Fibroblast of lung (primary cell): Measurements from ENCODE around the gene IGF2BP2. TPM values are rescaled to one million over a fixed set of nuclear protein-coding genes. Genes with fewer than 3 reads are reported as not detected.

Experiments
- DNase-seq, 2 donors: peaks; one replicate each; pipeline versions ENCODE4 v3.0.0 to v3.0.0-alpha.2; 2010; ENCODE audit warnings: low read depth in 2 of 2
- H2AFZ ChIP-seq: 2 replicates; pipeline ENCODE4 v1.5.1; 2012; ENCODE audit warnings: low read length, control low read depth, inconsistent platforms
- H3K27ac ChIP-seq: 2 replicates; pipeline ENCODE4 v1.5.1; 2011; ENCODE audit warnings: low read length, control low read depth; ENCODE audit not compliant: insufficient read depth
- H3K27me3 ChIP-seq: 2 replicates; pipeline ENCODE4 v1.5.1; 2011; ENCODE audit warnings: mild to moderate bottlenecking, low read length; ENCODE audit not compliant: control insufficient read depth, insufficient read depth
- H3K36me3 ChIP-seq: 2 replicates; pipeline ENCODE4 v1.5.1; 2011; ENCODE audit warnings: low read length; ENCODE audit not compliant: control insufficient read depth, insufficient read depth
- H3K4me1 ChIP-seq: 2 replicates; pipeline ENCODE4 v1.5.1; 2011; ENCODE audit warnings: low read length; ENCODE audit not compliant: control insufficient read depth, insufficient read depth; ENCODE audit errors: extremely low read depth
- H3K4me2 ChIP-seq: 2 replicates; pipeline ENCODE4 v1.5.1; 2011; ENCODE audit warnings: low read length, control low read depth; ENCODE audit not compliant: insufficient read depth; ENCODE audit errors: extremely low read depth
- H3K4me3 ChIP-seq, 4 experiments: fragments of 200-600 bp in 1 of 4; sonication (generic) in 1 of 4; replicated peaks in 1 of 4; 2 replicates each; pipeline ENCODE4 v1.5.1; 2011 to 2016; ENCODE audit warnings: low read length in 4 of 4, low read depth in 3 of 4, mild to moderate bottlenecking in 3 of 4, control low read depth in 2 of 4, inconsistent platforms in 1 of 4, mixed read lengths in 1 of 4; ENCODE audit not compliant: insufficient read depth in 1 of 4; ENCODE audit errors: control extremely low read depth in 1 of 4
- H3K79me2 ChIP-seq: 2 replicates; pipeline ENCODE4 v1.5.1; 2012; ENCODE audit warnings: mild to moderate bottlenecking, low read length, inconsistent platforms; ENCODE audit not compliant: control insufficient read depth, insufficient read depth
- H3K9ac ChIP-seq: 2 replicates; pipeline ENCODE4 v1.5.1; 2011; ENCODE audit warnings: mild to moderate bottlenecking, low read length, control low read depth; ENCODE audit not compliant: insufficient read depth
- H3K9me3 ChIP-seq: 2 replicates; pipeline ENCODE4 v1.5.1; 2012; ENCODE audit warnings: low read depth, low read length; ENCODE audit not compliant: control insufficient read depth, insufficient read depth
- H4K20me1 ChIP-seq: 2 replicates; pipeline ENCODE4 v1.5.1; 2011; ENCODE audit warnings: low read length; ENCODE audit not compliant: control insufficient read depth, insufficient read depth; ENCODE audit errors: extremely low read depth
- CTCF ChIP-seq, 2 donors: IDR thresholded peaks in 1 of 2; conservative IDR thresholded peaks in 1 of 2; 1 replicate in 1 of 2; 2 replicates in 1 of 2; pipeline ENCODE4 v1.5.1; 2011 to 2012; ENCODE audit warnings: low read length in 2 of 2, control low read depth in 1 of 2, inconsistent platforms in 1 of 2, low read depth in 1 of 2, mild to moderate bottlenecking in 1 of 2
- EZH2 ChIP-seq: IDR thresholded peaks from 2 replicates; pipeline ENCODE4 v1.5.1; 2012; ENCODE audit warnings: low read length, control low read depth, mild to moderate bottlenecking; ENCODE audit errors: missing control alignments
- polyA plus RNA-seq, 2 donors: library from polyadenylated mRNA; depleted of rRNA in 1 of 2; stranded (reverse) in 1 of 2; unstranded in 1 of 2; fragments of >200 nt; gene quantifications; 2 replicates each; pipeline ENCODE4 v1.2.1, GENCODE V29; 2011 to 2012; ENCODE audit warnings: missing spikeins in 1 of 2
- total RNA-seq: library from RNA; depleted of rRNA; stranded (reverse); fragments of >200 nt; gene quantifications from 2 replicates; pipeline ENCODE4 v1.2.1, GENCODE V29; 2014

The IGF2BP2 gene
- total and polyA plus RNA-seq, 2 donors (not counting 1 experiment from before 2014, with no cell fraction given): 5.5 to 46.1 TPM

GRCh38 chr3:185718736-185719593, 105.9 kb downstream of the IGF2BP2 start:
- no peak overlapping the region for H3K9ac ChIP-seq
- H3K9me3 ChIP-seq: no peaks in the 10 kb centered on the region
- no peak overlapping the region for H3K4me2 ChIP-seq
- no peak for TF ChIP-seq EZH2
- no peak for TF ChIP-seq CTCF (conservative IDR thresholded peaks at IDR 0.05 in 1 of 2, IDR thresholded peaks at IDR 0.05 in 1 of 2; ENCODE audit: low read depth in 1 of 2, low read length in 2 of 2)
- no peak overlapping the region for H2AFZ ChIP-seq
- H3K27ac ChIP-seq: no peak overlapping the region
- H3K27me3 ChIP-seq: no peaks in the 10 kb centered on the region
- no peaks in the 10 kb centered on the region for H3K36me3 ChIP-seq
- peaks cover 2% of the 10 kb centered on the region for H4K20me1 ChIP-seq
- DNase-seq: no peak
- peaks cover 11% of the 10 kb centered on the region for H3K4me1 ChIP-seq
- H3K79me2 ChIP-seq: peaks cover 44% of the 10 kb centered on the region
- no peak overlapping the region for H3K4me3 ChIP-seq

GRCh38 chr3:185717627-185718402, 107.0 kb downstream of the IGF2BP2 start:
- Histone ChIP-seq H3K27ac (peak overlapping the region; percentile 11), H3K79me2 (peaks cover 39% of the 10 kb centered on the region), H4K20me1 (peaks cover 2% of the 10 kb centered on the region), H3K4me1 (peaks cover 11% of the 10 kb centered on the region), H3K27me3 (no peaks in the 10 kb centered on the region), H3K9ac (no peak overlapping the region), H3K36me3 (no peaks in the 10 kb centered on the region), H3K4me2 (peak overlapping the region; percentile 21), H3K9me3 (no peaks in the 10 kb centered on the region), H3K4me3 (no peak overlapping the region), H2AFZ (no peak overlapping the region)
- DNase-seq: peak; percentile 33 to 56
- TF ChIP-seq CTCF (conservative IDR thresholded peaks at IDR 0.05 in 1 of 2, IDR thresholded peaks at IDR 0.05 in 1 of 2; ENCODE audit: low read depth in 1 of 2, low read length in 2 of 2) (no peak), EZH2 (no peak)

- Histone ChIP-seq H3K79me2 (peaks cover 38% of the 10 kb centered on the region), H3K4me3 (no peak overlapping the region), H3K9me3 (no peaks in the 10 kb centered on the region), H3K4me1 (peaks cover 11% of the 10 kb centered on the region), H3K27me3 (no peaks in the 10 kb centered on the region), H2AFZ (no peak overlapping the region), H3K4me2 (peak overlapping the region; percentile 21), H4K20me1 (peaks cover 2% of the 10 kb centered on the region), H3K9ac (no peak overlapping the region), H3K27ac (peak overlapping the region; percentile 11), H3K36me3 (no peaks in the 10 kb centered on the region)
- DNase-seq: peak; percentile 86 to 90
- no peak for TF ChIP-seq CTCF (conservative IDR thresholded peaks at IDR 0.05 in 1 of 2, IDR thresholded peaks at IDR 0.05 in 1 of 2; ENCODE audit: low read depth in 1 of 2, low read length in 2 of 2)
- no peak for TF ChIP-seq EZH2
Measured at GRCh38 chr3:185717121-185717520, 107.7 kb downstream of the IGF2BP2 start.
